SK-N-SH (cell line): ENCODE measurements around the gene VSIG2. TPM values are rescaled to one million over a fixed set of nuclear protein-coding genes. Genes with fewer than 3 reads are reported as not detected.

ENCODE experiments used
- CTCF ChIA-PET: fragments of 300-600, 350-600 bp; formaldehyde crosslinking; extraction: SDS; loops from one replicate; lab custom pipeline; 2021; lab: Yijun Ruan, JAX
- POLR2A ChIA-PET: fragments of 350-600 bp; sonication (Branson Sonifier 250); formaldehyde crosslinking; extraction: SDS; loops from one replicate; lab custom pipeline; 2020; ENCODE audit warnings: antibody characterized with exemption, inconsistent platforms; lab: Yijun Ruan, JAX
- DNase-seq: peaks from one replicate; pipeline ENCODE4 v3.0.0; 2012
- H2AFZ ChIP-seq: fragments of 200-600 bp; sonication (generic); 2 replicates; pipeline ENCODE4 v1.8.1; 2016; ENCODE audit warnings: antibody characterized with exemption, mild to moderate bottlenecking, low read depth
- H3F3A ChIP-seq: fragments of 200-600 bp; sonication (generic); replicated peaks from 2 replicates; pipeline ENCODE3; 2016; ENCODE audit warnings: antibody characterized with exemption, mild to moderate bottlenecking; ENCODE audit not compliant: insufficient read depth
- H3K27ac ChIP-seq, 2 experiments: fragments of 200-500 bp in 1 of 2; fragments of 200-600 bp in 1 of 2; sonication (Bioruptor generic) in 1 of 2; sonication (generic), shearing (Covaris generic) in 1 of 2; 2 replicates each; pipeline versions ENCODE4 v1.5.1 to v1.6.1; 2014 to 2016; ENCODE audit warnings: low read depth in 2 of 2, inconsistent platforms in 1 of 2, low read length in 1 of 2, mild to moderate bottlenecking in 1 of 2, mixed read lengths in 1 of 2
- H3K27me3 ChIP-seq: fragments of 200-600 bp; sonication (generic), shearing (Covaris generic); 2 replicates; pipeline ENCODE4 v1.6.1; 2016; ENCODE audit warnings: mixed run types; ENCODE audit not compliant: insufficient read depth
- H3K36me3 ChIP-seq, 2 experiments: fragments of 200-500 bp in 1 of 2; fragments of 200-600 bp in 1 of 2; sonication (Bioruptor generic) in 1 of 2; sonication (generic) in 1 of 2; replicated peaks in 1 of 2; 2 replicates each; pipeline versions ENCODE3 to v1.5.1; 2014 to 2016; ENCODE audit warnings: low read length in 1 of 2, mild to moderate bottlenecking in 1 of 2; ENCODE audit not compliant: insufficient read depth in 2 of 2, control insufficient read depth in 1 of 2
- H3K4me1 ChIP-seq, 2 experiments: fragments of 200-500 bp in 1 of 2; fragments of 200-600 bp in 1 of 2; sonication (Bioruptor generic) in 1 of 2; sonication (generic), shearing (Covaris generic) in 1 of 2; 2 replicates each; pipeline versions ENCODE4 v1.5.1 to v1.6.1; 2014 to 2016; ENCODE audit warnings: low read depth in 1 of 2, low read length in 1 of 2, mixed run types in 1 of 2; ENCODE audit not compliant: insufficient read depth in 2 of 2, control insufficient read depth in 1 of 2
- H3K4me2 ChIP-seq: fragments of 200-600 bp; sonication (generic), shearing (Covaris generic); 2 replicates; pipeline ENCODE4 v1.6.1; 2017; ENCODE audit warnings: mixed run types
- H3K4me3 ChIP-seq, 2 experiments: fragments of 200-500 bp in 1 of 2; fragments of 200-600 bp in 1 of 2; sonication (Bioruptor generic) in 1 of 2; sonication (generic), shearing (Covaris generic) in 1 of 2; 2 replicates each; pipeline versions ENCODE4 v1.5.1 to v1.8.1; 2014 to 2016; ENCODE audit warnings: low read depth in 2 of 2, inconsistent platforms in 1 of 2, low read length in 1 of 2, mild to moderate bottlenecking in 1 of 2, mixed read lengths in 1 of 2, moderate library complexity in 1 of 2
- H3K79me2 ChIP-seq: fragments of 200-600 bp; sonication (generic); 2 replicates; pipeline ENCODE4 v1.8.1; 2017; ENCODE audit warnings: mild to moderate bottlenecking; ENCODE audit not compliant: insufficient read depth
- H3K9ac ChIP-seq: fragments of 200-600 bp; sonication (generic); 2 replicates; pipeline ENCODE4 v1.6.1; 2017; ENCODE audit warnings: mixed run types
- H3K9me2 ChIP-seq: fragments of 200-600 bp; sonication (generic); 2 replicates; pipeline ENCODE4 v1.6.1; 2017; ENCODE audit warnings: mixed run types
- H3K9me3 ChIP-seq: fragments of 200-600 bp; sonication (generic); 2 replicates; pipeline ENCODE4 v1.6.1; 2017; ENCODE audit warnings: mixed run types, mild to moderate bottlenecking, moderate library complexity
- H4K20me1 ChIP-seq: fragments of 200-600 bp; sonication (generic); 2 replicates; pipeline ENCODE4 v1.6.1; 2017; ENCODE audit warnings: mild to moderate bottlenecking, mixed run types; ENCODE audit not compliant: insufficient read depth
- CTCF ChIP-seq: fragments of 200-600 bp; sonication (generic); IDR thresholded peaks from 2 replicates; pipeline ENCODE4 v1.6.1; 2017; ENCODE audit warnings: antibody characterized with exemption, mild to moderate bottlenecking, moderate library complexity
- ELF1 ChIP-seq: IDR thresholded peaks from 2 replicates; pipeline ENCODE4 v1.4.0; 2012
- EP300 ChIP-seq, 2 experiments: IDR thresholded peaks; 2 replicates each; pipeline versions ENCODE4 v1.4.0 to v1.6.1; 2012; ENCODE audit warnings: borderline replicate concordance in 1 of 2, low read depth in 1 of 2, low read length in 1 of 2
- FOXJ3 ChIP-seq: sonication (generic); formaldehyde crosslinking; IDR thresholded peaks from 2 replicates; pipeline ENCODE4 v1.5.1; 2020; ENCODE audit warnings: mild to moderate bottlenecking, missing genetic modification reagents
- GATA2 ChIP-seq: sonication (generic); formaldehyde crosslinking; IDR thresholded peaks from 2 replicates; pipeline ENCODE4 v1.5.0; 2020; ENCODE audit warnings: mild to moderate bottlenecking, missing genetic modification reagents
- JUND ChIP-seq: IDR thresholded peaks from 2 replicates; pipeline ENCODE4 v1.4.0; 2012
- MAX ChIP-seq: IDR thresholded peaks from 2 replicates; pipeline ENCODE4 v1.4.0; 2012; ENCODE audit warnings: low read depth
- MXI1 ChIP-seq: IDR thresholded peaks from 2 replicates; pipeline ENCODE4 v1.6.1; 2012; ENCODE audit warnings: mild to moderate bottlenecking, low read depth, low read length, improper control_type of control experiment
- NFIC ChIP-seq: IDR thresholded peaks from 2 replicates; pipeline ENCODE4 v1.4.0; 2012; ENCODE audit warnings: borderline replicate concordance
- NRF1 ChIP-seq: IDR thresholded peaks from 2 replicates; pipeline ENCODE4 v1.6.1; 2012; ENCODE audit warnings: low read depth, mild to moderate bottlenecking, low read length
- RCOR1 ChIP-seq: fragments of 150-350 bp; IDR thresholded peaks from 2 replicates; pipeline ENCODE4 v1.6.1; 2017; ENCODE audit warnings: antibody characterized with exemption, low read length
- SMC3 ChIP-seq: IDR thresholded peaks from 2 replicates; pipeline ENCODE4 v1.6.1; 2012; ENCODE audit warnings: low read depth, low read length, improper control_type of control experiment
- TAF1 ChIP-seq: IDR thresholded peaks from 2 replicates; pipeline ENCODE4 v1.6.1; 2012; ENCODE audit warnings: low read depth, mild to moderate bottlenecking, low read length, moderate library complexity, borderline replicate concordance
- YY1 ChIP-seq: IDR thresholded peaks from 2 replicates; pipeline ENCODE4 v1.4.0; 2012; ENCODE audit warnings: low read depth, mild to moderate bottlenecking
- WGBS: methylation state at CpG from one replicate; pipeline ENCODE4 v1.1.6; 2017; ENCODE audit warnings: low lambda C conversion rate; 5-methylcytosine and 5-hydroxymethylcytosine counted together
- polyA plus RNA-seq, 3 experiments: library from polyadenylated mRNA; depleted of rRNA; stranded (reverse); fragments of >200 nt; gene quantifications; 2 replicates each; pipeline ENCODE4 v1.2.3, GENCODE V29; 2012
- TF ChIP-seq, protein P1 (sequence below): IDR thresholded peaks from 2 replicates; pipeline ENCODE4 v1.6.1; 2012; ENCODE audit warnings: mild to moderate bottlenecking, low read depth, low read length, moderate library complexity
- TF ChIP-seq, protein P2 (sequence below): IDR thresholded peaks from 2 replicates; pipeline ENCODE4 v1.4.0; 2012; ENCODE audit warnings: low read depth, borderline replicate concordance
- TF ChIP-seq, protein P3 (sequence below): fragments of 150-350 bp; IDR thresholded peaks from 2 replicates; pipeline ENCODE4 v1.6.1; 2016; ENCODE audit warnings: mild to moderate bottlenecking, low read depth, low read length

VSIG2 gene
- polyA plus RNA-seq, 1 of the 3 experiments (the other 2 are of a cell fraction), result not detected

- TF ChIP-seq, protein P1, sequence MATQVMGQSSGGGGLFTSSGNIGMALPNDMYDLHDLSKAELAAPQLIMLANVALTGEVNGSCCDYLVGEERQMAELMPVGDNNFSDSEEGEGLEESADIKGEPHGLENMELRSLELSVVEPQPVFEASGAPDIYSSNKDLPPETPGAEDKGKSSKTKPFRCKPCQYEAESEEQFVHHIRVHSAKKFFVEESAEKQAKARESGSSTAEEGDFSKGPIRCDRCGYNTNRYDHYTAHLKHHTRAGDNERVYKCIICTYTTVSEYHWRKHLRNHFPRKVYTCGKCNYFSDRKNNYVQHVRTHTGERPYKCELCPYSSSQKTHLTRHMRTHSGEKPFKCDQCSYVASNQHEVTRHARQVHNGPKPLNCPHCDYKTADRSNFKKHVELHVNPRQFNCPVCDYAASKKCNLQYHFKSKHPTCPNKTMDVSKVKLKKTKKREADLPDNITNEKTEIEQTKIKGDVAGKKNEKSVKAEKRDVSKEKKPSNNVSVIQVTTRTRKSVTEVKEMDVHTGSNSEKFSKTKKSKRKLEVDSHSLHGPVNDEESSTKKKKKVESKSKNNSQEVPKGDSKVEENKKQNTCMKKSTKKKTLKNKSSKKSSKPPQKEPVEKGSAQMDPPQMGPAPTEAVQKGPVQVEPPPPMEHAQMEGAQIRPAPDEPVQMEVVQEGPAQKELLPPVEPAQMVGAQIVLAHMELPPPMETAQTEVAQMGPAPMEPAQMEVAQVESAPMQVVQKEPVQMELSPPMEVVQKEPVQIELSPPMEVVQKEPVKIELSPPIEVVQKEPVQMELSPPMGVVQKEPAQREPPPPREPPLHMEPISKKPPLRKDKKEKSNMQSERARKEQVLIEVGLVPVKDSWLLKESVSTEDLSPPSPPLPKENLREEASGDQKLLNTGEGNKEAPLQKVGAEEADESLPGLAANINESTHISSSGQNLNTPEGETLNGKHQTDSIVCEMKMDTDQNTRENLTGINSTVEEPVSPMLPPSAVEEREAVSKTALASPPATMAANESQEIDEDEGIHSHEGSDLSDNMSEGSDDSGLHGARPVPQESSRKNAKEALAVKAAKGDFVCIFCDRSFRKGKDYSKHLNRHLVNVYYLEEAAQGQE, result no peak
- TF ChIP-seq EP300 (IDR thresholded peaks at IDR 0.05; ENCODE audit: borderline replicate concordance in 1 of 2, low read depth in 1 of 2, low read length in 1 of 2) (no peak), ELF1 (no peak), YY1 (no peak), FOXJ3 (CRISPR knock-in tag) (no peak), NRF1 (no peak), SMC3 (no peak), MAX (no peak), TAF1 (no peak), GATA2 (CRISPR knock-in tag) (no peak), NFIC (no peak), JUND (no peak), CTCF (no peak), RCOR1 (no peak), MXI1 (no peak)
- TF ChIP-seq, protein P2, sequence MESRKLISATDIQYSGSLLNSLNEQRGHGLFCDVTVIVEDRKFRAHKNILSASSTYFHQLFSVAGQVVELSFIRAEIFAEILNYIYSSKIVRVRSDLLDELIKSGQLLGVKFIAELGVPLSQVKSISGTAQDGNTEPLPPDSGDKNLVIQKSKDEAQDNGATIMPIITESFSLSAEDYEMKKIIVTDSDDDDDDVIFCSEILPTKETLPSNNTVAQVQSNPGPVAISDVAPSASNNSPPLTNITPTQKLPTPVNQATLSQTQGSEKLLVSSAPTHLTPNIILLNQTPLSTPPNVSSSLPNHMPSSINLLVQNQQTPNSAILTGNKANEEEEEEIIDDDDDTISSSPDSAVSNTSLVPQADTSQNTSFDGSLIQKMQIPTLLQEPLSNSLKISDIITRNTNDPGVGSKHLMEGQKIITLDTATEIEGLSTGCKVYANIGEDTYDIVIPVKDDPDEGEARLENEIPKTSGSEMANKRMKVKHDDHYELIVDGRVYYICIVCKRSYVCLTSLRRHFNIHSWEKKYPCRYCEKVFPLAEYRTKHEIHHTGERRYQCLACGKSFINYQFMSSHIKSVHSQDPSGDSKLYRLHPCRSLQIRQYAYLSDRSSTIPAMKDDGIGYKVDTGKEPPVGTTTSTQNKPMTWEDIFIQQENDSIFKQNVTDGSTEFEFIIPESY, result no peak
- TF ChIP-seq, protein P3, sequence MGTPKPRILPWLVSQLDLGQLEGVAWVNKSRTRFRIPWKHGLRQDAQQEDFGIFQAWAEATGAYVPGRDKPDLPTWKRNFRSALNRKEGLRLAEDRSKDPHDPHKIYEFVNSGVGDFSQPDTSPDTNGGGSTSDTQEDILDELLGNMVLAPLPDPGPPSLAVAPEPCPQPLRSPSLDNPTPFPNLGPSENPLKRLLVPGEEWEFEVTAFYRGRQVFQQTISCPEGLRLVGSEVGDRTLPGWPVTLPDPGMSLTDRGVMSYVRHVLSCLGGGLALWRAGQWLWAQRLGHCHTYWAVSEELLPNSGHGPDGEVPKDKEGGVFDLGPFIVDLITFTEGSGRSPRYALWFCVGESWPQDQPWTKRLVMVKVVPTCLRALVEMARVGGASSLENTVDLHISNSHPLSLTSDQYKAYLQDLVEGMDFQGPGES, result no peak
- TF ChIP-seq, all 33 proteins: peak for 0
- Histone ChIP-seq H3K36me3 (no peaks in the 10 kb centered on the region), H3K27ac (no peak overlapping the region), H2AFZ (peak overlapping the region; percentile 88), H3K27me3 (no peaks in the 10 kb centered on the region), H3K4me2 (peak overlapping the region; percentile 93), H3K79me2 (no peaks in the 10 kb centered on the region), H3K9me2 (no peaks in the 10 kb centered on the region), H3K4me3 (peak overlapping the region in 1 of 2 experiments; percentile 55; a peak in 2 of 4 replicates), H3K9ac (no peak overlapping the region), H4K20me1 (no peaks in the 10 kb centered on the region), H3F3A (no peaks in the 10 kb centered on the region), H3K9me3 (no peaks in the 10 kb centered on the region), H3K4me1 (peaks cover 0 to 12% of the 10 kb centered on the region in 2 experiments; a peak in 2 of 4 replicates)
- 92% methylated on average over 19 of the region's 21 CpGs for whole genome bisulfite sequencing
- POLR2A ChIA-PET, result no interaction called here
- DNase-seq, result no peak
- CTCF ChIA-PET, result interaction anchor here (0.6 to 3.2 kb wide), 16 partner anchors 10 to 663 kb away, joined by 3 to 17 read pairs (median 4); partner anchors contain the start of gene VSIG2
These were observed 13.2 kb downstream of the VSIG2 start for GRCh38 chr11:124738713-124739478.
